ENCODE data around the gene EDEM3. TPM values are rescaled to one million over a fixed set of nuclear protein-coding genes. Genes with fewer than 3 reads are reported as not detected.

EDEM3 gene
- total RNA-seq, 1 experiment from 2014 or later, result 14.0 TPM

GRCh38 chr1:184709418-184709817 is 45.2 kb downstream of the EDEM3 start:
- Histone ChIP-seq H2BK12ac (ENCODE audit: insufficient read length, low read depth, low read length) (no peak overlapping the region), H3K79me2 (ENCODE audit: insufficient read depth, low read length) (no peaks in the 10 kb centered on the region), H2AFZ (ENCODE audit: low read length) (no peak overlapping the region), H2BK20ac (ENCODE audit: low read depth, low read length, poor library complexity, severe bottlenecking) (no peak overlapping the region), H3K27ac (ENCODE audit: insufficient read length, low read depth, low read length) (no peak overlapping the region), H3K4me2 (ENCODE audit: insufficient read depth, insufficient read length, low read length) (no peak overlapping the region), H3K23me2 (ENCODE audit: insufficient read length, low read depth, low read length, poor library complexity, severe bottlenecking) (no peaks in the 10 kb centered on the region), H4K5ac (ENCODE audit: insufficient read length, low read depth, low read length) (no peak overlapping the region), H3K18ac (ENCODE audit: insufficient read length, low read depth, low read length) (no peak overlapping the region), H4K20me1 (ENCODE audit: control insufficient read depth, insufficient read depth, insufficient read length) (no peaks in the 10 kb centered on the region), H3K4me1 (ENCODE audit: insufficient read depth, low read length) (no peaks in the 10 kb centered on the region), H2BK15ac (ENCODE audit: low read depth, low read length) (no peak overlapping the region), H3K4ac (ENCODE audit: low read depth, low read length) (no peak overlapping the region), H4K91ac (ENCODE audit: insufficient read length, low read depth, low read length) (no peak overlapping the region), H3K56ac (ENCODE audit: insufficient read length, low read depth, low read length) (no peak overlapping the region), H3T11ph (ENCODE audit: low read length) (no peak overlapping the region), H4K8ac (replicated peaks; ENCODE audit: insufficient read length, low read depth, low read length) (no peak overlapping the region), H3K79me1 (ENCODE audit: insufficient read depth, low read depth, low read length, poor library complexity, severe bottlenecking) (no peaks in the 10 kb centered on the region), H3K9me3 (ENCODE audit: control insufficient read depth, low read depth, low read length) (no peaks in the 10 kb centered on the region), H2BK120ac (ENCODE audit: low read depth, low read length, poor library complexity, severe bottlenecking) (no peak overlapping the region), H2BK5ac (ENCODE audit: insufficient read length, low read length) (no peak overlapping the region), H3K14ac (ENCODE audit: insufficient read depth, low read length) (no peak overlapping the region), H3K27me3 (ENCODE audit: insufficient read depth, low read length) (no peaks in the 10 kb centered on the region), H3K23ac (ENCODE audit: insufficient read length, low read depth, low read length) (no peak overlapping the region), H3K9ac (ENCODE audit: extremely low read depth, insufficient read length, low read length) (no peak overlapping the region), H2AK5ac (ENCODE audit: insufficient read length, low read length) (no peak overlapping the region)
- H3K9me3 Mint-ChIP-seq, result no peaks in the 10 kb centered on the region
- no peaks in the 10 kb centered on the region for H3K27me3 Mint-ChIP-seq (ENCODE audit: low read depth)
- H3K27ac Mint-ChIP-seq, result no peak overlapping the region
- TF ChIP-seq CTCF (conservative IDR thresholded peaks at IDR 0.05), result no peak
- no peak overlapping the region for H3K4me3 Mint-ChIP-seq
- DNase-seq, result no peak
- peaks cover 0 to 1% (median 0%) of the 10 kb centered on the region in 3 experiments; a peak in 1 of 7 replicates for H3K36me3 Mint-ChIP-seq (ENCODE audit: insufficient read depth in 1 of 3, low read depth in 3 of 3)
- H3K4me1 Mint-ChIP-seq, result no peaks in the 10 kb centered on the region
